SK-N-SH (cell line): ENCODE measurements around the gene TEKT5. TPM values are rescaled to one million over a fixed set of nuclear protein-coding genes. Genes with fewer than 3 reads are reported as not detected.

Source experiments
- CTCF ChIA-PET: fragments of 300-600, 350-600 bp; formaldehyde crosslinking; extraction: SDS; loops from one replicate; lab custom pipeline; 2021; lab: Yijun Ruan, JAX
- POLR2A ChIA-PET: fragments of 350-600 bp; sonication (Branson Sonifier 250); formaldehyde crosslinking; extraction: SDS; loops from one replicate; lab custom pipeline; 2020; ENCODE audit warnings: antibody characterized with exemption, inconsistent platforms; lab: Yijun Ruan, JAX
- DNase-seq: peaks from one replicate; pipeline ENCODE4 v3.0.0; 2012
- H2AFZ ChIP-seq: fragments of 200-600 bp; sonication (generic); 2 replicates; pipeline ENCODE4 v1.8.1; 2016; ENCODE audit warnings: antibody characterized with exemption, mild to moderate bottlenecking, low read depth
- H3F3A ChIP-seq: fragments of 200-600 bp; sonication (generic); replicated peaks from 2 replicates; pipeline ENCODE3; 2016; ENCODE audit warnings: antibody characterized with exemption, mild to moderate bottlenecking; ENCODE audit not compliant: insufficient read depth
- H3K27ac ChIP-seq, 2 experiments: fragments of 200-500 bp in 1 of 2; fragments of 200-600 bp in 1 of 2; sonication (Bioruptor generic) in 1 of 2; sonication (generic), shearing (Covaris generic) in 1 of 2; 2 replicates each; pipeline versions ENCODE4 v1.5.1 to v1.6.1; 2014 to 2016; ENCODE audit warnings: low read depth in 2 of 2, inconsistent platforms in 1 of 2, low read length in 1 of 2, mild to moderate bottlenecking in 1 of 2, mixed read lengths in 1 of 2
- H3K27me3 ChIP-seq: fragments of 200-600 bp; sonication (generic), shearing (Covaris generic); 2 replicates; pipeline ENCODE4 v1.6.1; 2016; ENCODE audit warnings: mixed run types; ENCODE audit not compliant: insufficient read depth
- H3K36me3 ChIP-seq, 2 experiments: fragments of 200-500 bp in 1 of 2; fragments of 200-600 bp in 1 of 2; sonication (Bioruptor generic) in 1 of 2; sonication (generic) in 1 of 2; replicated peaks in 1 of 2; 2 replicates each; pipeline versions ENCODE3 to v1.5.1; 2014 to 2016; ENCODE audit warnings: low read length in 1 of 2, mild to moderate bottlenecking in 1 of 2; ENCODE audit not compliant: insufficient read depth in 2 of 2, control insufficient read depth in 1 of 2
- H3K4me1 ChIP-seq, 2 experiments: fragments of 200-500 bp in 1 of 2; fragments of 200-600 bp in 1 of 2; sonication (Bioruptor generic) in 1 of 2; sonication (generic), shearing (Covaris generic) in 1 of 2; 2 replicates each; pipeline versions ENCODE4 v1.5.1 to v1.6.1; 2014 to 2016; ENCODE audit warnings: low read depth in 1 of 2, low read length in 1 of 2, mixed run types in 1 of 2; ENCODE audit not compliant: insufficient read depth in 2 of 2, control insufficient read depth in 1 of 2
- H3K4me2 ChIP-seq: fragments of 200-600 bp; sonication (generic), shearing (Covaris generic); 2 replicates; pipeline ENCODE4 v1.6.1; 2017; ENCODE audit warnings: mixed run types
- H3K4me3 ChIP-seq, 2 experiments: fragments of 200-500 bp in 1 of 2; fragments of 200-600 bp in 1 of 2; sonication (Bioruptor generic) in 1 of 2; sonication (generic), shearing (Covaris generic) in 1 of 2; 2 replicates each; pipeline versions ENCODE4 v1.5.1 to v1.8.1; 2014 to 2016; ENCODE audit warnings: low read depth in 2 of 2, inconsistent platforms in 1 of 2, low read length in 1 of 2, mild to moderate bottlenecking in 1 of 2, mixed read lengths in 1 of 2, moderate library complexity in 1 of 2
- H3K79me2 ChIP-seq: fragments of 200-600 bp; sonication (generic); 2 replicates; pipeline ENCODE4 v1.8.1; 2017; ENCODE audit warnings: mild to moderate bottlenecking; ENCODE audit not compliant: insufficient read depth
- H3K9ac ChIP-seq: fragments of 200-600 bp; sonication (generic); 2 replicates; pipeline ENCODE4 v1.6.1; 2017; ENCODE audit warnings: mixed run types
- H3K9me2 ChIP-seq: fragments of 200-600 bp; sonication (generic); 2 replicates; pipeline ENCODE4 v1.6.1; 2017; ENCODE audit warnings: mixed run types
- H3K9me3 ChIP-seq: fragments of 200-600 bp; sonication (generic); 2 replicates; pipeline ENCODE4 v1.6.1; 2017; ENCODE audit warnings: mixed run types, mild to moderate bottlenecking, moderate library complexity
- H4K20me1 ChIP-seq: fragments of 200-600 bp; sonication (generic); 2 replicates; pipeline ENCODE4 v1.6.1; 2017; ENCODE audit warnings: mild to moderate bottlenecking, mixed run types; ENCODE audit not compliant: insufficient read depth
- CTCF ChIP-seq: fragments of 200-600 bp; sonication (generic); IDR thresholded peaks from 2 replicates; pipeline ENCODE4 v1.6.1; 2017; ENCODE audit warnings: antibody characterized with exemption, mild to moderate bottlenecking, moderate library complexity
- FOSL2 ChIP-seq: IDR thresholded peaks from 2 replicates; pipeline ENCODE4 v1.4.0; 2012; ENCODE audit warnings: low read depth, mild to moderate bottlenecking, moderate library complexity, borderline replicate concordance
- MAX ChIP-seq: IDR thresholded peaks from 2 replicates; pipeline ENCODE4 v1.4.0; 2012; ENCODE audit warnings: low read depth
- NRF1 ChIP-seq: IDR thresholded peaks from 2 replicates; pipeline ENCODE4 v1.6.1; 2012; ENCODE audit warnings: low read depth, mild to moderate bottlenecking, low read length
- POLR2AphosphoS5 ChIP-seq: IDR thresholded peaks from 2 replicates; pipeline ENCODE4 v1.6.1; 2012; ENCODE audit warnings: low read depth, low read length
- RAD21 ChIP-seq: IDR thresholded peaks from 2 replicates; pipeline ENCODE4 v1.6.1; 2012; ENCODE audit warnings: mild to moderate bottlenecking, low read length
- TAF1 ChIP-seq: IDR thresholded peaks from 2 replicates; pipeline ENCODE4 v1.6.1; 2012; ENCODE audit warnings: low read depth, mild to moderate bottlenecking, low read length, moderate library complexity, borderline replicate concordance
- USF2 ChIP-seq: fragments of 150-350 bp; IDR thresholded peaks from 2 replicates; pipeline ENCODE4 v1.6.1; 2017; ENCODE audit warnings: antibody characterized with exemption, low read length, low read depth, borderline replicate concordance
- WGBS: methylation state at CpG from one replicate; pipeline ENCODE4 v1.1.6; 2017; ENCODE audit warnings: low lambda C conversion rate; 5-methylcytosine and 5-hydroxymethylcytosine counted together
- polyA plus RNA-seq, 3 experiments: library from polyadenylated mRNA; depleted of rRNA; stranded (reverse); fragments of >200 nt; gene quantifications; 2 replicates each; pipeline ENCODE4 v1.2.3, GENCODE V29; 2012
- small RNA-seq, 7 experiments: library from RNA; depleted of rRNA; stranded (forward); fragments of <200 nt; gene quantifications; one replicate each; pipeline ENCODE3, GENCODE V24; 2012

The TEKT5 gene
- polyA plus RNA-seq, 1 of the 3 experiments (the other 2 are of a cell fraction): not detected

GRCh38 chr16:10578474-10579316 is 116.0 kb downstream of the TEKT5 start:
- no peak overlapping the region for H2AFZ ChIP-seq
- no peak for DNase-seq

More at GRCh38 chr16:10578474-10579316, 116.0 kb downstream of the TEKT5 start:
- WGBS: 89% methylated on average over 18 of the region's 20 CpGs
- H3K36me3 ChIP-seq: no peaks in the 10 kb centered on the region
- CTCF ChIA-PET: interaction anchor here (0.8 to 5.7 kb wide), 14 partner anchors 8 to 340 kb away, joined by 3 to 22 read pairs (median 7); no protein-coding TSS in a partner anchor
- no peaks in the 10 kb centered on the region for H3K9me3 ChIP-seq
- H3K27ac ChIP-seq: peak overlapping the region in 1 of 2 experiments; percentile 34; a peak in 1 of 4 replicates
- no peak overlapping the region for H3K4me2 ChIP-seq
- H3K27me3 ChIP-seq: no peaks in the 10 kb centered on the region
- no peak overlapping the region for H3K9ac ChIP-seq
- TF ChIP-seq MAX (no peak), RAD21 (no peak), FOSL2 (no peak), TAF1 (no peak), CTCF (no peak), USF2 (no peak), NRF1 (no peak), POLR2AphosphoS5 (no peak)
- H4K20me1 ChIP-seq: 0 out of 2 replicates have a peak, but pooled peaks cover 3% of the 10 kb centered on the region
- no peak overlapping the region for H3K4me3 ChIP-seq
- no peaks in the 10 kb centered on the region for H3K79me2 ChIP-seq
- H3F3A ChIP-seq: no peaks in the 10 kb centered on the region
- H3K4me1 ChIP-seq: peaks cover 7 to 35% of the 10 kb centered on the region in 2 experiments; a peak in 2 of 4 replicates
- H3K9me2 ChIP-seq: no peaks in the 10 kb centered on the region
- POLR2A ChIA-PET: interaction anchor here (2.1 kb wide), 1 partner anchor 38 kb away, joined by 5 read pairs; no protein-coding TSS in a partner anchor

Small RNA genes within 50 kb of the gene (small RNA-seq; reads per million reads assigned to genes)
- gene MTND4LP24 (0 reads per million in 7 experiments), gene MTND6P33 (0 reads per million in 7 experiments)

Other genes with a start within 250 kb of the TEKT5 start
- gene EMP2, start 114.3 kb downstream of the TEKT5 start, polyA plus RNA-seq (2012; rRNA removed): 3.1 and 4.3 TPM in 2 replicates
- 40.7 and 49.8 TPM in 2 replicates for gene NUBP1, start 48.9 kb upstream of the TEKT5 start, polyA plus RNA-seq (2012; rRNA removed)
- 0.24 and 0.35 TPM in 2 replicates for gene TVP23A, start 123.9 kb upstream of the TEKT5 start, polyA plus RNA-seq (2012; rRNA removed)
- gene CIITA, start 182.3 kb upstream of the TEKT5 start, polyA plus RNA-seq (2012; rRNA removed): 0.15 and 0.23 TPM in 2 replicates
- 48.2 and 55.5 TPM in 2 replicates for gene DEXI, start 247.5 kb upstream of the TEKT5 start, polyA plus RNA-seq (2012; rRNA removed)
- gene CLEC16A, start 249.6 kb upstream of the TEKT5 start, polyA plus RNA-seq (2012; rRNA removed): 9.2 and 13.7 TPM in 2 replicates